HEK293T (cell line): ENCODE results near the gene MAPK1.

Experiments used
- ARNT ChIP-seq: fragments of 450-650 bp; IDR thresholded peaks from 2 replicates; pipeline ENCODE4 v1.6.1; 2017; ENCODE audit warnings: mild to moderate bottlenecking
- ELF4 ChIP-seq: fragments of 450-650 bp; IDR thresholded peaks from 2 replicates; pipeline ENCODE4 v1.6.1; 2017; ENCODE audit warnings: antibody characterized with exemption
- HDGF ChIP-seq: fragments of 450-650 bp; IDR thresholded peaks from 2 replicates; pipeline ENCODE4 v1.6.1; 2017; ENCODE audit warnings: antibody characterized with exemption, borderline replicate concordance
- NFRKB ChIP-seq: fragments of 450-650 bp; IDR thresholded peaks from 2 replicates; pipeline ENCODE4 v1.6.1; 2016; ENCODE audit warnings: mild to moderate bottlenecking, moderate library complexity
- SUZ12 ChIP-seq: fragments of 450-650 bp; IDR thresholded peaks from 2 replicates; pipeline ENCODE4 v1.6.1; 2016; ENCODE audit warnings: mild to moderate bottlenecking

- TF ChIP-seq ELF4, result no peak
- no peak for TF ChIP-seq HDGF
- no peak for TF ChIP-seq NFRKB
- no peak for TF ChIP-seq SUZ12
- TF ChIP-seq ARNT, result no peak
These were observed 18.0 kb downstream of the MAPK1 start for GRCh38 chr22:21849489-21849888.
